GM12878 (cell line): ENCODE measurements around the gene NUDT16. TPM values are rescaled to one million over a fixed set of nuclear protein-coding genes. Genes with fewer than 3 reads are reported as not detected.

Experiments
- ATAC-seq: fragments of 200-7000 bp; cut with Tn5 transposase; 3 replicates; pipeline ENCODE4 v1.9.1; 2020; ENCODE audit warnings: mild to moderate bottlenecking, moderate library complexity
- BruUV-seq: library from RNA; stranded (reverse); fragments of 400-500 nt; replicated peaks from 2 replicates; lab custom pipeline; 2021; lab: Mats Ljungman, UMichigan
- CTCF ChIA-PET: fragments of 300-600 bp; sonication (Branson Sonifier 250); formaldehyde crosslinking; extraction: SDS; loops from one replicate; lab custom pipeline; 2021; ENCODE audit warnings: inconsistent platforms; lab: Yijun Ruan, JAX
- POLR2A ChIA-PET: fragments of 350-600 bp; formaldehyde crosslinking; extraction: SDS; loops from one replicate; lab custom pipeline; 2021; ENCODE audit warnings: inconsistent platforms; lab: Charles Lee
- RAD21 ChIA-PET: fragments of 300-600 bp; sonication (Branson Sonifier 250); formaldehyde crosslinking; loops from one replicate; lab custom pipeline; 2023; ENCODE audit warnings: antibody characterized with exemption; ENCODE audit not compliant: unreplicated experiment; lab: Charles Lee
- SMC1A ChIA-PET: fragments of 300-600 bp; sonication (Branson Sonifier 250); formaldehyde crosslinking; loops from one replicate; lab custom pipeline; 2023; ENCODE audit not compliant: unreplicated experiment, uncharacterized antibody; lab: Charles Lee
- DNase-seq: peaks from one replicate; pipeline ENCODE4 v3.0.0-alpha.2; 2011; ENCODE audit warnings: low read depth, low spot score
- FAIRE-seq: peaks from 3 replicates; lab custom pipeline; 2011; peaks lifted over from hg19 to GRCh38; lab: Jason Lieb, UNC
- H2AFZ ChIP-seq: 2 replicates; pipeline ENCODE4 v1.6.0; 2011; ENCODE audit warnings: low read depth, low read length, control low read depth; ENCODE audit not compliant: control insufficient read depth
- H3K27ac ChIP-seq: 2 replicates; pipeline ENCODE4 v1.5.1; 2011; ENCODE audit warnings: control low read depth; ENCODE audit not compliant: control insufficient read depth, insufficient read depth
- H3K27me3 ChIP-seq, 2 experiments: replicated peaks in 1 of 2; 2 replicates each; pipeline versions ENCODE4 v1.6.0 to v1.6.1; 2011; ENCODE audit warnings: low read length in 1 of 2; ENCODE audit not compliant: control insufficient read depth in 2 of 2, insufficient read depth in 2 of 2
- H3K36me3 ChIP-seq, 2 experiments: 2 replicates each; pipeline ENCODE4 v1.5.1; 2011; ENCODE audit warnings: low read length in 1 of 2; ENCODE audit not compliant: control insufficient read depth in 2 of 2, insufficient read depth in 2 of 2
- H3K4me1 ChIP-seq: 2 replicates; pipeline ENCODE4 v1.6.1; 2011; ENCODE audit warnings: mild to moderate bottlenecking, low read length, moderate library complexity, mixed read lengths; ENCODE audit not compliant: control insufficient read depth, insufficient read depth
- H3K4me2 ChIP-seq: 2 replicates; pipeline ENCODE4 v1.6.0; 2011; ENCODE audit warnings: control low read depth; ENCODE audit not compliant: control insufficient read depth, insufficient read depth
- H3K4me3 ChIP-seq: fragments of 200-600 bp; sonication (generic); 2 replicates; pipeline ENCODE4 v1.5.1; 2016
- H3K79me2 ChIP-seq: 2 replicates; pipeline ENCODE4 v1.6.0; 2011; ENCODE audit warnings: low read length; ENCODE audit not compliant: control insufficient read depth, insufficient read depth
- H3K9ac ChIP-seq: 2 replicates; pipeline ENCODE4 v1.8.0; 2011; ENCODE audit warnings: low read length, control low read depth, mixed read lengths; ENCODE audit not compliant: control insufficient read depth, insufficient read depth
- H3K9me3 ChIP-seq: replicated peaks from 3 replicates; pipeline ENCODE4 v1.5.1; 2011; ENCODE audit warnings: mild to moderate bottlenecking, low read length; ENCODE audit not compliant: control insufficient read depth, insufficient read depth
- H4K20me1 ChIP-seq: 2 replicates; pipeline ENCODE4 v1.6.0; 2011; ENCODE audit not compliant: control insufficient read depth, insufficient read depth
- ETV6 ChIP-seq, 2 experiments: fragments of 450-650 bp in 1 of 2; IDR thresholded peaks in 1 of 2; conservative IDR thresholded peaks in 1 of 2; 2 replicates each; pipeline ENCODE4 v1.6.1; 2014; ENCODE audit warnings: antibody characterized with exemption in 1 of 2, borderline replicate concordance in 1 of 2, low read depth in 1 of 2, mild to moderate bottlenecking in 1 of 2, moderate library complexity in 1 of 2
- FOS ChIP-seq: IDR thresholded peaks from 3 replicates; pipeline ENCODE4 v1.6.1; 2011; ENCODE audit warnings: borderline replicate concordance; ENCODE audit not compliant: insufficient read length; ENCODE audit errors: extremely low read depth
- GATAD2B ChIP-seq: fragments of 450-650 bp; conservative IDR thresholded peaks from 2 replicates; pipeline ENCODE4 v1.6.1; 2017; ENCODE audit warnings: low read depth, mild to moderate bottlenecking, moderate library complexity
- HCFC1 ChIP-seq: fragments of 150-350 bp; IDR thresholded peaks from 2 replicates; pipeline ENCODE4 v1.6.1; 2014; ENCODE audit warnings: low read length
- HSF1 ChIP-seq: fragments of 150-350 bp; IDR thresholded peaks from 2 replicates; pipeline ENCODE4 v1.6.1; 2014; ENCODE audit warnings: mild to moderate bottlenecking, low read depth, low read length
- JUNB ChIP-seq: IDR thresholded peaks from 2 replicates; pipeline ENCODE4 v1.6.1; 2016; ENCODE audit warnings: antibody characterized with exemption, mild to moderate bottlenecking
- LARP7 ChIP-seq: fragments of 450-650 bp; IDR thresholded peaks from 2 replicates; pipeline ENCODE4 v1.6.1; 2017; ENCODE audit warnings: mild to moderate bottlenecking
- NFYB ChIP-seq: IDR thresholded peaks from 2 replicates; pipeline ENCODE4 v1.6.1; 2011; ENCODE audit warnings: low read depth, mild to moderate bottlenecking, low read length, improper control_type of control experiment, moderate library complexity; ENCODE audit not compliant: insufficient read depth
- NR2C2 ChIP-seq: IDR thresholded peaks from 2 replicates; pipeline ENCODE4 v1.6.1; 2011; ENCODE audit warnings: borderline replicate concordance, low read depth; ENCODE audit not compliant: control insufficient read depth, insufficient read length
- PML ChIP-seq: IDR thresholded peaks from 2 replicates; pipeline ENCODE4 v1.6.1; 2012; ENCODE audit warnings: low read length, inconsistent platforms
- POLR2A ChIP-seq: IDR thresholded peaks from 2 replicates; pipeline ENCODE4 v1.6.1; 2011; ENCODE audit warnings: low read depth, mild to moderate bottlenecking, low read length
- POLR2AphosphoS2 ChIP-seq: IDR thresholded peaks from 2 replicates; pipeline ENCODE4 v1.6.1; 2011; ENCODE audit warnings: low read depth, mild to moderate bottlenecking, low read length, improper control_type of control experiment, moderate library complexity
- RB1 ChIP-seq: fragments of 450-650 bp; formaldehyde crosslinking; IDR thresholded peaks from 2 replicates; pipeline ENCODE4 v1.6.1; 2017; ENCODE audit warnings: mild to moderate bottlenecking, borderline replicate concordance
- REST ChIP-seq: IDR thresholded peaks from 2 replicates; pipeline ENCODE4 v1.6.1; 2012; ENCODE audit warnings: mild to moderate bottlenecking, low read depth, low read length
- RUNX3 ChIP-seq: IDR thresholded peaks from 2 replicates; pipeline ENCODE4 v1.6.1; 2012; ENCODE audit warnings: low read length, inconsistent platforms
- STAT1 ChIP-seq: fragments of 450-650 bp; conservative IDR thresholded peaks from 2 replicates; pipeline ENCODE4 v1.6.1; 2014; ENCODE audit warnings: antibody characterized with exemption, mild to moderate bottlenecking
- TCF12 ChIP-seq: IDR thresholded peaks from 2 replicates; pipeline ENCODE4 v1.6.1; 2011; ENCODE audit warnings: low read depth, mild to moderate bottlenecking, low read length
- WRNIP1 ChIP-seq: IDR thresholded peaks from 2 replicates; pipeline ENCODE4 v1.6.1; 2011; ENCODE audit warnings: low read depth, low read length, improper control_type of control experiment, borderline replicate concordance
- WGBS: methylation state at CpG from one replicate; pipeline ENCODE4 v1.1.6; 2016; ENCODE audit warnings: low lambda C conversion rate; ENCODE audit not compliant: insufficient replicate concordance, insufficient coverage; ENCODE audit errors: missing lambda C conversion rate; 5-methylcytosine and 5-hydroxymethylcytosine counted together
- in situ Hi-C: fragments of 300-500 bp; cut with MboI; formaldehyde crosslinking; loops from 9 replicates; pipeline ENCODE4 v1.14.3; 2018; ENCODE audit warnings: mixed read lengths
- intact Hi-C: fragments of 100-400 bp; cut with micrococcal nuclease; formaldehyde crosslinking; loops from one replicate; pipeline ENCODE4 v1.14.2; 2022; ENCODE audit not compliant: unreplicated experiment
- polyA plus RNA-seq, 11 experiments: library from polyadenylated mRNA; depleted of rRNA in 4 of 11; unstranded in 6 of 11; stranded (reverse) in 5 of 11; fragments of >200 nt; fragmentation: Nextera tagmentation in 4 of 11; fragmentation: Illumina TruSeq in 1 of 11; extraction: Ambion mirVana in 4 of 11; extraction: Trizol in 1 of 11; gene quantifications; 1 replicate in 1 of 11; 2 replicates in 10 of 11; pipeline versions ENCODE4 v1.2.1 to v1.2.3, GENCODE V29; 2011 to 2016; ENCODE audit warnings: inconsistent platforms in 2 of 11, missing spikeins in 2 of 11, low read depth in 1 of 11
- total RNA-seq, 4 experiments: library from RNA; depleted of rRNA in 3 of 4; stranded (reverse); fragments of >200 nt in 3 of 4; fragmentation: Illumina TruSeq in 1 of 4; extraction: Trizol in 1 of 4; gene quantifications; 2 replicates each; pipeline versions ENCODE4 v1.2.1 to v1.2.3, GENCODE V29; 2013 to 2021

The NUDT16 gene
- total and polyA plus RNA-seq, 10 of the 15 experiments (the other 5 are each of a cell fraction or from before 2014, with no cell fraction given): 1.4 to 16.6 (median 10.4) TPM

GRCh38 chr3:131350506-131350905, 31.1 kb upstream of the NUDT16 start (continued):
- no peak for TF ChIP-seq NFYB

- 12% methylated on average over 2 of the region's 2 CpGs for WGBS
- intact Hi-C loops (no loop called here), in situ Hi-C loops (no loop called here)
- no peaks in the 10 kb centered on the region for H3K27me3 ChIP-seq
- no TSS peak for BruUV-seq
- no peak for DNase-seq
- H3K79me2 ChIP-seq: no peaks in the 10 kb centered on the region
- H3K36me3 ChIP-seq: no peaks in the 10 kb centered on the region
- H3K4me2 ChIP-seq: no peak overlapping the region
- FAIRE-seq: no peak
- H3K27ac ChIP-seq: no peak overlapping the region
- no peak overlapping the region for H3K4me3 ChIP-seq
- H4K20me1 ChIP-seq: no peaks in the 10 kb centered on the region
- ChIA-PET RAD21 (interaction anchor here (1.2 kb wide), 1 partner anchor 25 kb away, joined by 3 read pairs; no protein-coding TSS in a partner anchor), POLR2A (interaction anchor here (0.6 to 1.0 kb wide), 2 partner anchors 28 to 180 kb away, joined by 3 to 7 read pairs; partner anchors contain the start of gene NUDT16), CTCF (interaction anchor here (0.7 kb wide), 1 partner anchor 346 kb away, joined by 3 read pairs; no protein-coding TSS in a partner anchor), SMC1A (interaction anchor here (0.6 to 1.6 kb wide), 6 partner anchors 7 to 707 kb away, joined by 3 to 4 read pairs (median 3); no protein-coding TSS in a partner anchor)
- no peak overlapping the region for H3K9ac ChIP-seq
- H2AFZ ChIP-seq: peak overlapping the region; percentile 14
- H3K9me3 ChIP-seq: no peaks in the 10 kb centered on the region
- ATAC-seq: no peak; the same call in 2 of the 3 replicates
- no peaks in the 10 kb centered on the region for H3K4me1 ChIP-seq
- TF ChIP-seq JUNB (no peak), GATAD2B (no peak), ETV6 (conservative IDR thresholded peaks at IDR 0.05 in 1 of 2, IDR thresholded peaks at IDR 0.05 in 1 of 2; ENCODE audit: borderline replicate concordance in 1 of 2, low read depth in 1 of 2) (no peak), POLR2A (no peak), STAT1 (no peak), NR2C2 (no peak), RUNX3 (no peak), FOS (no peak), TCF12 (no peak), PML (no peak), REST (no peak), WRNIP1 (no peak), HSF1 (no peak), POLR2AphosphoS2 (no peak), HCFC1 (no peak), LARP7 (no peak), RB1 (no peak)
Measured at GRCh38 chr3:131353016-131353877, 28.3 kb upstream of the NUDT16 start.
